ENCODE results near the gene PRMT7.

The PRMT7 gene

GRCh38 chr16:68357923-68358322 is 47.1 kb downstream of the PRMT7 start:
- Histone ChIP-seq H3K36me3 (ENCODE audit: insufficient read depth, low read length) (no peaks in the 10 kb centered on the region), H3K27ac (ENCODE audit: low read depth, low read length) (no peak overlapping the region), H3K4me1 (ENCODE audit: control insufficient read depth, insufficient read depth, low read length, unreplicated experiment) (no peaks in the 10 kb centered on the region), H2AFZ (ENCODE audit: low read length, unreplicated experiment) (no peak overlapping the region), H3K27me3 (ENCODE audit: insufficient read depth, low read length) (no peaks in the 10 kb centered on the region), H3K4me3 (ENCODE audit: low read depth, low read length) (no peak overlapping the region), H3K79me2 (ENCODE audit: control insufficient read depth, insufficient read depth, low read length, unreplicated experiment) (no peaks in the 10 kb centered on the region)

- H3K27me3 ChIP-seq (ENCODE audit: insufficient read depth, low read length), result no peaks in the 10 kb centered on the region
- no peaks in the 10 kb centered on the region for H3K79me2 ChIP-seq (ENCODE audit: control insufficient read depth, insufficient read depth, low read length, unreplicated experiment)
- H3K27ac ChIP-seq (ENCODE audit: low read depth, low read length), result no peak overlapping the region
- H2AFZ ChIP-seq (ENCODE audit: low read length, unreplicated experiment), result no peak overlapping the region
- no peak overlapping the region for H3K4me3 ChIP-seq (ENCODE audit: low read depth, low read length)
- H3K4me1 ChIP-seq (ENCODE audit: control insufficient read depth, insufficient read depth, low read length, unreplicated experiment), result no peaks in the 10 kb centered on the region
- no peaks in the 10 kb centered on the region for H3K36me3 ChIP-seq (ENCODE audit: insufficient read depth, low read length)
Measured at GRCh38 chr16:68358951-68359350, 48.1 kb downstream of the PRMT7 start.

- no peaks in the 10 kb centered on the region for H3K36me3 ChIP-seq (ENCODE audit: insufficient read depth, low read length)
Measured at GRCh38 chr16:68359398-68360191, 48.8 kb downstream of the PRMT7 start.

GRCh38 chr16:68360547-68360946 is 49.7 kb downstream of the PRMT7 start:
- no peak overlapping the region for H3K4me3 ChIP-seq (ENCODE audit: low read depth, low read length)
- H3K79me2 ChIP-seq (ENCODE audit: control insufficient read depth, insufficient read depth, low read length, unreplicated experiment), result no peaks in the 10 kb centered on the region
- no peaks in the 10 kb centered on the region for H3K27me3 ChIP-seq (ENCODE audit: insufficient read depth, low read length)
- no peak overlapping the region for H2AFZ ChIP-seq (ENCODE audit: low read length, unreplicated experiment)
- no peaks in the 10 kb centered on the region for H3K36me3 ChIP-seq (ENCODE audit: insufficient read depth, low read length)
- H3K4me1 ChIP-seq (ENCODE audit: control insufficient read depth, insufficient read depth, low read length, unreplicated experiment), result no peaks in the 10 kb centered on the region
- no peak overlapping the region for H3K27ac ChIP-seq (ENCODE audit: low read depth, low read length)

More at GRCh38 chr16:68359398-68360191, 48.8 kb downstream of the PRMT7 start:
- Histone ChIP-seq H3K27me3 (ENCODE audit: insufficient read depth, low read length) (no peaks in the 10 kb centered on the region), H3K4me1 (ENCODE audit: control insufficient read depth, insufficient read depth, low read length, unreplicated experiment) (no peaks in the 10 kb centered on the region), H3K27ac (ENCODE audit: low read depth, low read length) (no peak overlapping the region), H2AFZ (ENCODE audit: low read length, unreplicated experiment) (no peak overlapping the region), H3K79me2 (ENCODE audit: control insufficient read depth, insufficient read depth, low read length, unreplicated experiment) (no peaks in the 10 kb centered on the region), H3K4me3 (ENCODE audit: low read depth, low read length) (no peak overlapping the region)

GRCh38 chr16:68360956-68361355 is 50.1 kb downstream of the PRMT7 start:
- Histone ChIP-seq H3K79me2 (ENCODE audit: control insufficient read depth, insufficient read depth, low read length, unreplicated experiment) (no peaks in the 10 kb centered on the region), H3K4me1 (ENCODE audit: control insufficient read depth, insufficient read depth, low read length, unreplicated experiment) (no peaks in the 10 kb centered on the region), H2AFZ (ENCODE audit: low read length, unreplicated experiment) (no peak overlapping the region), H3K27me3 (ENCODE audit: insufficient read depth, low read length) (no peaks in the 10 kb centered on the region), H3K4me3 (ENCODE audit: low read depth, low read length) (no peak overlapping the region), H3K36me3 (ENCODE audit: insufficient read depth, low read length) (no peaks in the 10 kb centered on the region), H3K27ac (ENCODE audit: low read depth, low read length) (no peak overlapping the region)

- H3K79me2 ChIP-seq (ENCODE audit: control insufficient read depth, insufficient read depth, low read length, unreplicated experiment), result no peaks in the 10 kb centered on the region
Measured at GRCh38 chr16:68361485-68361884, 50.7 kb downstream of the PRMT7 start.

GRCh38 chr16:68362262-68362913 is 51.6 kb downstream of the PRMT7 start:
- Histone ChIP-seq H3K27ac (ENCODE audit: low read depth, low read length) (no peak overlapping the region), H3K4me1 (ENCODE audit: control insufficient read depth, insufficient read depth, low read length, unreplicated experiment) (no peaks in the 10 kb centered on the region), H3K36me3 (ENCODE audit: insufficient read depth, low read length) (no peaks in the 10 kb centered on the region), H2AFZ (ENCODE audit: low read length, unreplicated experiment) (no peak overlapping the region), H3K4me3 (ENCODE audit: low read depth, low read length) (no peak overlapping the region), H3K79me2 (ENCODE audit: control insufficient read depth, insufficient read depth, low read length, unreplicated experiment) (no peaks in the 10 kb centered on the region), H3K27me3 (ENCODE audit: insufficient read depth, low read length) (no peaks in the 10 kb centered on the region)

More at GRCh38 chr16:68361485-68361884, 50.7 kb downstream of the PRMT7 start:
- Histone ChIP-seq H2AFZ (ENCODE audit: low read length, unreplicated experiment) (no peak overlapping the region), H3K27me3 (ENCODE audit: insufficient read depth, low read length) (no peaks in the 10 kb centered on the region), H3K4me3 (ENCODE audit: low read depth, low read length) (no peak overlapping the region), H3K4me1 (ENCODE audit: control insufficient read depth, insufficient read depth, low read length, unreplicated experiment) (no peaks in the 10 kb centered on the region), H3K27ac (ENCODE audit: low read depth, low read length) (no peak overlapping the region), H3K36me3 (ENCODE audit: insufficient read depth, low read length) (no peaks in the 10 kb centered on the region)

GRCh38 chr16:68362947-68363657 is 52.3 kb downstream of the PRMT7 start:
- H3K27ac ChIP-seq (ENCODE audit: low read depth, low read length), result no peak overlapping the region

GRCh38 chr16:68363658-68364521 is 53.1 kb downstream of the PRMT7 start:
- Histone ChIP-seq H3K36me3 (ENCODE audit: insufficient read depth, low read length) (no peaks in the 10 kb centered on the region), H3K4me3 (ENCODE audit: low read depth, low read length) (no peak overlapping the region), H3K79me2 (ENCODE audit: control insufficient read depth, insufficient read depth, low read length, unreplicated experiment) (no peaks in the 10 kb centered on the region), H3K27ac (ENCODE audit: low read depth, low read length) (no peak overlapping the region), H2AFZ (ENCODE audit: low read length, unreplicated experiment) (no peak overlapping the region), H3K4me1 (ENCODE audit: control insufficient read depth, insufficient read depth, low read length, unreplicated experiment) (no peaks in the 10 kb centered on the region), H3K27me3 (ENCODE audit: insufficient read depth, low read length) (no peaks in the 10 kb centered on the region)

More at GRCh38 chr16:68362947-68363657, 52.3 kb downstream of the PRMT7 start:
- no peaks in the 10 kb centered on the region for H3K4me1 ChIP-seq (ENCODE audit: control insufficient read depth, insufficient read depth, low read length, unreplicated experiment)
- no peak overlapping the region for H3K4me3 ChIP-seq (ENCODE audit: low read depth, low read length)
- no peak overlapping the region for H2AFZ ChIP-seq (ENCODE audit: low read length, unreplicated experiment)
- H3K79me2 ChIP-seq (ENCODE audit: control insufficient read depth, insufficient read depth, low read length, unreplicated experiment), result no peaks in the 10 kb centered on the region
- no peaks in the 10 kb centered on the region for H3K27me3 ChIP-seq (ENCODE audit: insufficient read depth, low read length)
- H3K36me3 ChIP-seq (ENCODE audit: insufficient read depth, low read length), result no peaks in the 10 kb centered on the region

GRCh38 chr16:68364561-68364998 is 53.8 kb downstream of the PRMT7 start:
- no peak overlapping the region for H3K4me3 ChIP-seq (ENCODE audit: low read depth, low read length)
- H3K4me1 ChIP-seq (ENCODE audit: control insufficient read depth, insufficient read depth, low read length, unreplicated experiment), result no peaks in the 10 kb centered on the region
- no peak overlapping the region for H3K27ac ChIP-seq (ENCODE audit: low read depth, low read length)
- no peak overlapping the region for H2AFZ ChIP-seq (ENCODE audit: low read length, unreplicated experiment)
- no peaks in the 10 kb centered on the region for H3K36me3 ChIP-seq (ENCODE audit: insufficient read depth, low read length)
- no peaks in the 10 kb centered on the region for H3K79me2 ChIP-seq (ENCODE audit: control insufficient read depth, insufficient read depth, low read length, unreplicated experiment)
- no peaks in the 10 kb centered on the region for H3K27me3 ChIP-seq (ENCODE audit: insufficient read depth, low read length)
